Testis (tissue), 3 donors: Measurements from ENCODE around the gene NXPH4. TPM values are rescaled to one million over a fixed set of nuclear protein-coding genes. Genes with fewer than 3 reads are reported as not detected.
A peak's percentile ranks its signal among the peaks of the same experiment; 100 is the strongest.

Experiments used
- DNase-seq: peaks from one replicate; pipeline ENCODE4 v3.0.0-alpha.2; 2019
- H3K27ac ChIP-seq, 2 donors: fragments of 200-600 bp; sonication (generic); one replicate each; pipeline ENCODE4 v1.5.1; 2019
- H3K27me3 ChIP-seq: fragments of 200-600 bp; sonication (generic); one replicate; pipeline ENCODE4 v1.5.1; 2019
- H3K36me3 ChIP-seq: fragments of 200-600 bp; sonication (generic); one replicate; pipeline ENCODE4 v1.5.1; 2017; ENCODE audit warnings: low read depth; ENCODE audit errors: missing control alignments
- H3K4me1 ChIP-seq: fragments of 200-600 bp; sonication (generic); one replicate; pipeline ENCODE4 v1.5.1; 2019
- H3K4me3 ChIP-seq, 2 donors: fragments of 200-600 bp; sonication (generic); one replicate each; pipeline ENCODE4 v1.5.1; 2017 to 2019
- H3K9me3 ChIP-seq: fragments of 200-600 bp; sonication (generic); one replicate; pipeline ENCODE4 v1.5.1; 2017
- CTCF ChIP-seq, 3 experiments: fragments of 450-650 bp in 2 of 3; fragments of 200-600 bp in 1 of 3; sonication (generic) in 1 of 3; IDR thresholded peaks; one replicate each; pipeline ENCODE4 v1.5.1; 2016 to 2019; ENCODE audit warnings: antibody characterized with exemption in 3 of 3, mild to moderate bottlenecking in 2 of 3, moderate library complexity in 1 of 3
- POLR2A ChIP-seq: fragments of 450-650 bp; IDR thresholded peaks from one replicate; pipeline ENCODE4 v1.6.1; 2017; ENCODE audit warnings: antibody characterized with exemption, mild to moderate bottlenecking, moderate library complexity
- WGBS, 2 donors: methylation state at CpG; one replicate each; pipeline ENCODE4 v1.1.5; 2018; 5-methylcytosine and 5-hydroxymethylcytosine counted together
- intact Hi-C: fragments of 100-400 bp; cut with DNase I; formaldehyde crosslinking; loops from one replicate; pipeline ENCODE4 v1.15.1; 2023; ENCODE audit warnings: low total_unique reads
- polyA plus RNA-seq: library from polyadenylated mRNA; stranded (reverse); fragments of 350-450 nt; fragmentation: Illumina TruSeq; extraction: RNeasy Lipid Tissue Mini Kit (QIAGEN cat#74804); gene quantifications from one replicate; pipeline ENCODE4 v1.2.3, GENCODE V29; 2014; ENCODE audit warnings: low read depth, low replicate concordance; ENCODE audit not compliant: insufficient read depth
- total RNA-seq, 2 donors: library from RNA; depleted of rRNA; stranded (reverse); fragments of >200 nt; gene quantifications; one replicate each; pipeline ENCODE4 v1.2.3, GENCODE V29; 2016

NXPH4 gene
- total and polyA plus RNA-seq, 3 donors from 2014 or later, result 1.8 to 7.7 (median 7.5) TPM

DNA sequence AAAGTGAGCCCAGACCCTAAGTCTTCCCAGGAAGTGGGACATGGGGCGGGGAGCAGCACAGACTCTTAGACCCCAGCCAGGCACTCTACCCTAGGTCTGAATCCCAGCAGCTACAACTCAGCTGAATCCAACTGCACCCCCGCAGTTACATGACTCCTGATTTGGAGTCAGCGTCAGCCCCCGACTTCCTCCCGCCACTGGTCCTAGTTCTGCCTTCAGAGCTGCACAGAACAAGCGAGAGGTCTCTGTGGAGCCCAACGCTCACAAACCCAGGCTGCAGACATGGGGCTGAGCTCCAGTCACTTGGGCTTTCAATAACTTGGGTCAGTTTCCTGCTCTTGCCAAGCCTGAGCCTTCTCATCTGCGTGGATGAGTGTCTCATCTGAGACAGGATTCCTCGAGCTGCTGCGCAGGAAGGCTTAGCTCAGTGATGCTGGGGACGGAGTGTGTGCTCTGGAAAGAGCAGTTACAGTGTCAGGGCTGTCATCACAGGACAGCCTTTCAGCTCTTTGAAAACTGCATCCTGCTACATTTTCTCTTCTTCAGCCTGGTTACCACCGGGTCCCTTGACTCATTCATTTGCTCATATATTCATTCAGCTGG is 30.6 kb upstream of the NXPH4 start:
- no peaks in the 10 kb centered on the region for H3K27me3 ChIP-seq
- H3K9me3 ChIP-seq, result no peaks in the 10 kb centered on the region
- intact Hi-C loops, result no loop called here
- no peaks in the 10 kb centered on the region for H3K36me3 ChIP-seq
- DNase-seq, result no peak
- 80 to 91% methylated on average over 6 to 12 of the region's 12 CpGs for WGBS, 2 donors
- H3K4me1 ChIP-seq, result peaks cover 7% of the 10 kb centered on the region
- no peak overlapping the region for H3K4me3 ChIP-seq
- no peak overlapping the region for H3K27ac ChIP-seq
- TF ChIP-seq CTCF (IDR thresholded peaks at IDR 0.05) (no peak), POLR2A (no peak)

- H3K4me1 ChIP-seq, result peaks cover 7% of the 10 kb centered on the region
- 62 to 77% methylated on average over 21 of the region's 21 CpGs for WGBS, 2 donors
- TF ChIP-seq POLR2A (no peak), CTCF (IDR thresholded peaks at IDR 0.05) (no peak)
- peaks cover 4% of the 10 kb centered on the region for H3K36me3 ChIP-seq
- no peaks in the 10 kb centered on the region for H3K9me3 ChIP-seq
- H3K4me3 ChIP-seq, result no peak overlapping the region
- intact Hi-C loops, result no loop called here
- DNase-seq, result no peak
- H3K27me3 ChIP-seq, result no peaks in the 10 kb centered on the region
- H3K27ac ChIP-seq, result no peak overlapping the region
Measured at GRCh38 chr12:57187222-57188089, 29.1 kb upstream of the NXPH4 start.

GRCh38 chr12:57188090-57188425 is 28.5 kb upstream of the NXPH4 start:
- intact Hi-C loops, result no loop called here
- no peak for DNase-seq
- 55 to 66% methylated on average over 8 of the region's 8 CpGs for WGBS, 2 donors
- TF ChIP-seq POLR2A, result no peak
- no peak for TF ChIP-seq CTCF (IDR thresholded peaks at IDR 0.05)
- Histone ChIP-seq H3K27ac (no peak overlapping the region), H3K4me1 (peaks cover 7% of the 10 kb centered on the region), H3K9me3 (no peaks in the 10 kb centered on the region), H3K4me3 (no peak overlapping the region), H3K27me3 (no peaks in the 10 kb centered on the region), H3K36me3 (peaks cover 4% of the 10 kb centered on the region)

- 51 to 69% methylated on average over 6 of the region's 6 CpGs for WGBS, 2 donors
- no peak overlapping the region for H3K4me3 ChIP-seq
- H3K9me3 ChIP-seq, result no peaks in the 10 kb centered on the region
- no peak overlapping the region for H3K27ac ChIP-seq
- H3K27me3 ChIP-seq, result no peaks in the 10 kb centered on the region
- intact Hi-C loops, result no loop called here
- DNase-seq, result peak; percentile 55
- TF ChIP-seq CTCF (IDR thresholded peaks at IDR 0.05) (no peak), POLR2A (no peak)
- H3K4me1 ChIP-seq, result peaks cover 7% of the 10 kb centered on the region
- H3K36me3 ChIP-seq, result peaks cover 4% of the 10 kb centered on the region
Measured at GRCh38 chr12:57190037-57190436, 26.6 kb upstream of the NXPH4 start.
